PFSK-1 (cell line): Measurements from ENCODE around the gene RAB30.

Experiments
- FOXP2 ChIP-seq: optimal IDR thresholded peaks from 2 replicates; pipeline ENCODE3; 2011; ENCODE audit warnings: borderline replicate concordance, control low read depth, inconsistent platforms; ENCODE audit not compliant: insufficient read depth; ENCODE audit errors: extremely low read length, extremely low read depth
- POLR2AphosphoS5 ChIP-seq: IDR thresholded peaks from 2 replicates; pipeline ENCODE4 v1.6.1; 2012; ENCODE audit warnings: low read depth, mild to moderate bottlenecking, control low read depth, low read length, moderate library complexity
- REST ChIP-seq, 2 experiments: IDR thresholded peaks; 2 replicates each; pipeline versions ENCODE4 v1.6.1 to v1.8.0; 2011 to 2012; ENCODE audit warnings: low read depth in 2 of 2, low read length in 2 of 2, control low read depth in 1 of 2, inconsistent platforms in 1 of 2, mild to moderate bottlenecking in 1 of 2, moderate library complexity in 1 of 2; ENCODE audit not compliant: insufficient read depth in 1 of 2
- SIN3A ChIP-seq: IDR thresholded peaks from 2 replicates; pipeline ENCODE4 v1.6.1; 2012; ENCODE audit warnings: mild to moderate bottlenecking, low read length, moderate library complexity, borderline replicate concordance; ENCODE audit not compliant: insufficient read depth
- TAF1 ChIP-seq: IDR thresholded peaks from 2 replicates; pipeline ENCODE4 v1.6.1; 2012; ENCODE audit warnings: low read length, control low read depth, borderline replicate concordance; ENCODE audit not compliant: insufficient read depth

GRCh38 chr11:83070731-83071566 is 748 bp downstream of the RAB30 start:
- TF ChIP-seq TAF1 (no peak), POLR2AphosphoS5 (no peak), REST (IDR thresholded peaks at IDR 0.05; ENCODE audit: insufficient read depth in 1 of 2, low read depth in 2 of 2, low read length in 2 of 2) (no peak), SIN3A (no peak), FOXP2 (no peak)
